Muscle layer of duodenum (tissue), 2 donors: ENCODE measurements around the gene TM9SF4.

Experiments used
- H3K27ac ChIP-seq: one replicate; pipeline ENCODE4 v1.7.0; 2013; ENCODE audit warnings: mild to moderate bottlenecking, low read length
- H3K27me3 ChIP-seq: one replicate; pipeline ENCODE4 v1.7.0; 2013; ENCODE audit warnings: low read depth, mild to moderate bottlenecking, control low read depth, low read length
- H3K36me3 ChIP-seq, 2 donors: one replicate each; pipeline ENCODE4 v1.7.0; 2013; ENCODE audit warnings: low read length in 2 of 2, control low read depth in 1 of 2, mild to moderate bottlenecking in 1 of 2; ENCODE audit not compliant: insufficient read depth in 2 of 2, control insufficient read depth in 1 of 2
- H3K4me1 ChIP-seq, 2 donors: one replicate each; pipeline ENCODE4 v1.7.0; 2013; ENCODE audit warnings: low read length in 2 of 2, mild to moderate bottlenecking in 2 of 2, control low read depth in 1 of 2, moderate library complexity in 1 of 2; ENCODE audit not compliant: insufficient read depth in 2 of 2, control insufficient read depth in 1 of 2
- H3K4me3 ChIP-seq, 2 donors: one replicate each; pipeline ENCODE4 v1.7.0; 2013; ENCODE audit warnings: low read length in 2 of 2, low read depth in 1 of 2, mild to moderate bottlenecking in 1 of 2
- H3K9me3 ChIP-seq, 2 donors: one replicate each; pipeline ENCODE4 v1.7.0; 2013; ENCODE audit warnings: low read length in 2 of 2, control low read depth in 1 of 2, mild to moderate bottlenecking in 1 of 2; ENCODE audit not compliant: control insufficient read depth in 1 of 2
- donor health status: healthy.

The TM9SF4 gene

GRCh38 chr20:32216179-32217142 lies 106.9 kb downstream of the TM9SF4 start:
- no peaks in the 10 kb centered on the region for H3K27me3 ChIP-seq
- H3K9me3 ChIP-seq = no peaks in the 10 kb centered on the region
- no peak overlapping the region for H3K4me3 ChIP-seq
- peaks cover 0 to 6% of the 10 kb centered on the region in 2 donors for H3K4me1 ChIP-seq
- no peak overlapping the region for H3K27ac ChIP-seq
- H3K36me3 ChIP-seq = peaks cover 27 to 40% of the 10 kb centered on the region in 2 donors
